WTC11 (cell line): Measurements from ENCODE around the gene COLEC12. TPM values are rescaled to one million over a fixed set of nuclear protein-coding genes. Genes with fewer than 3 reads are reported as not detected.

Source experiments
- ATAC-seq: fragments of 200-7000 bp; cut with Tn5 transposase; 2 replicates; pipeline ENCODE4 v1.10.0; 2021; ENCODE audit warnings: mild to moderate bottlenecking, moderate library complexity
- CTCF ChIA-PET: fragments of 300-600 bp; sonication (Branson Sonifier 250); formaldehyde crosslinking; loops from one replicate; lab custom pipeline; 2021; ENCODE audit warnings: antibody characterized with exemption; lab: Charles Lee
- POLR2A ChIA-PET: fragments of 350-600 bp; sonication (Branson Sonifier 250); formaldehyde crosslinking; loops from one replicate; lab custom pipeline; 2021; ENCODE audit warnings: antibody characterized with exemption; lab: Charles Lee
- DNase-seq: peaks from one replicate; pipeline ENCODE4 v3.0.0; 2021; ENCODE audit warnings: low spot score
- H3K27ac Mint-ChIP-seq: 2 replicates; pipeline ENCODE4 v1.8.0; 2021; ENCODE audit warnings: mixed read lengths
- H3K27me3 Mint-ChIP-seq: 2 replicates; pipeline ENCODE4 v1.8.0; 2021; ENCODE audit warnings: low read depth, mild to moderate bottlenecking, moderate library complexity, mixed read lengths
- H3K36me3 Mint-ChIP-seq: 2 replicates; pipeline ENCODE4 v1.8.0; 2021; ENCODE audit warnings: mixed read lengths
- H3K4me1 Mint-ChIP-seq: 2 replicates; pipeline ENCODE4 v1.8.0; 2022; ENCODE audit warnings: mixed read lengths
- H3K4me3 Mint-ChIP-seq: 2 replicates; pipeline ENCODE4 v1.8.0; 2021; ENCODE audit warnings: mild to moderate bottlenecking, moderate library complexity, mixed read lengths
- H3K9me3 Mint-ChIP-seq: 2 replicates; pipeline ENCODE4 v1.8.0; 2021; ENCODE audit warnings: mixed read lengths
- CREB1 ChIP-seq: sonication (generic); formaldehyde crosslinking; IDR thresholded peaks from 2 replicates; pipeline ENCODE4 v1.8.0; 2023; ENCODE audit warnings: mild to moderate bottlenecking, missing genetic modification reagents
- CREM ChIP-seq: sonication (generic); formaldehyde crosslinking; IDR thresholded peaks from 2 replicates; pipeline ENCODE4 v1.8.1; 2022; ENCODE audit warnings: mild to moderate bottlenecking, missing genetic modification reagents, moderate library complexity
- ELF4 ChIP-seq: sonication (generic); formaldehyde crosslinking; IDR thresholded peaks from 2 replicates; pipeline ENCODE4 v1.8.1; 2022; ENCODE audit warnings: low read depth, mild to moderate bottlenecking, moderate library complexity, missing genetic modification reagents
- ETV6 ChIP-seq: sonication (generic); formaldehyde crosslinking; IDR thresholded peaks from 2 replicates; pipeline ENCODE4 v1.8.1; 2022; ENCODE audit warnings: mild to moderate bottlenecking, missing genetic modification reagents
- GTF2I ChIP-seq: fragments of 250-450 bp; sonication (Bioruptor Pico); conservative IDR thresholded peaks from 2 replicates; pipeline ENCODE4 v1.4.0; 2021; ENCODE audit warnings: mild to moderate bottlenecking
- IRF2 ChIP-seq: sonication (generic); formaldehyde crosslinking; IDR thresholded peaks from 2 replicates; pipeline ENCODE4 v1.8.0; 2022; ENCODE audit warnings: low read depth, missing genetic modification reagents, borderline replicate concordance
- JAZF1 ChIP-seq: fragments of 250-450 bp; sonication (Bioruptor Pico); IDR thresholded peaks from 2 replicates; pipeline ENCODE4 v1.9.0; 2021; ENCODE audit warnings: moderate library complexity, mild to moderate bottlenecking, inconsistent platforms
- NFATC4 ChIP-seq: fragments of 250-450 bp; sonication (Bioruptor Pico); IDR thresholded peaks from 2 replicates; pipeline ENCODE4 v1.9.0; 2021; ENCODE audit warnings: mild to moderate bottlenecking
- NR1H2 ChIP-seq: sonication (generic); formaldehyde crosslinking; IDR thresholded peaks from 2 replicates; pipeline ENCODE4 v1.9.0; 2021; ENCODE audit warnings: mild to moderate bottlenecking, moderate library complexity, missing genetic modification reagents
- RELA ChIP-seq: sonication (generic); formaldehyde crosslinking; IDR thresholded peaks from 2 replicates; pipeline ENCODE4 v1.8.1; 2022; ENCODE audit warnings: missing genetic modification reagents, mild to moderate bottlenecking, borderline replicate concordance
- RORB ChIP-seq: fragments of 250-450 bp; sonication (Bioruptor Pico); IDR thresholded peaks from 2 replicates; pipeline ENCODE4 v1.9.0; 2021; ENCODE audit warnings: mild to moderate bottlenecking
- SMAD4 ChIP-seq: sonication (generic); formaldehyde crosslinking; IDR thresholded peaks from 2 replicates; pipeline ENCODE4 v1.8.0; 2022; ENCODE audit warnings: mild to moderate bottlenecking, missing genetic modification reagents
- TCF7 ChIP-seq: sonication (generic); formaldehyde crosslinking; IDR thresholded peaks from 2 replicates; pipeline ENCODE4 v1.8.0; 2022; ENCODE audit warnings: mild to moderate bottlenecking, low read depth, missing genetic modification reagents, moderate library complexity
- total RNA-seq: library from RNA; stranded (reverse); gene quantifications from 3 replicates; pipeline ENCODE4 v1.2.3, GENCODE V29; 2021
- TF ChIP-seq, protein P1 (sequence below): fragments of 250-450 bp; sonication (Bioruptor Pico); IDR thresholded peaks from 2 replicates; pipeline ENCODE4 v1.8.0; 2021; ENCODE audit warnings: mild to moderate bottlenecking
- TF ChIP-seq, protein P2 (sequence below): fragments of 200-600 bp; IDR thresholded peaks from 2 replicates; pipeline ENCODE4 v1.8.0; 2022; ENCODE audit warnings: antibody characterized with exemption
- TF ChIP-seq, protein P3 (sequence below): sonication (generic); formaldehyde crosslinking; IDR thresholded peaks from 2 replicates; pipeline ENCODE4 v1.8.1; 2022; ENCODE audit warnings: low read depth, missing genetic modification reagents, borderline replicate concordance
- TF ChIP-seq, protein P4 (sequence below): sonication (generic); formaldehyde crosslinking; IDR thresholded peaks from 2 replicates; pipeline ENCODE4 v1.8.0; 2022; ENCODE audit warnings: mild to moderate bottlenecking, missing genetic modification reagents
- TF ChIP-seq, protein P5 (sequence below): sonication (generic); formaldehyde crosslinking; IDR thresholded peaks from 2 replicates; pipeline ENCODE4 v1.8.0; 2022; ENCODE audit warnings: mild to moderate bottlenecking, missing genetic modification reagents
- TF ChIP-seq, protein P6 (sequence below): sonication (generic); formaldehyde crosslinking; IDR thresholded peaks from 2 replicates; pipeline ENCODE4 v1.8.0; 2022; ENCODE audit warnings: missing genetic modification reagents
- TF ChIP-seq, protein P7 (sequence below): sonication (generic); formaldehyde crosslinking; IDR thresholded peaks from 2 replicates; pipeline ENCODE4 v1.8.1; 2022; ENCODE audit warnings: low read depth, mild to moderate bottlenecking, moderate library complexity, missing genetic modification reagents, borderline replicate concordance
- TF ChIP-seq, protein P8 (sequence below): fragments of 250-450 bp; sonication (Bioruptor Pico); IDR thresholded peaks from 2 replicates; pipeline ENCODE4 v1.9.0; 2021; ENCODE audit warnings: moderate library complexity, mild to moderate bottlenecking, inconsistent platforms, borderline replicate concordance
- TF ChIP-seq, protein P9 (sequence below): fragments of 250-450 bp; sonication (Bioruptor Pico); IDR thresholded peaks from 2 replicates; pipeline ENCODE4 v1.9.0; 2021; ENCODE audit warnings: mild to moderate bottlenecking

Gene COLEC12
- total RNA-seq, 1 experiment from 2014 or later = 0.48 TPM

DNA sequence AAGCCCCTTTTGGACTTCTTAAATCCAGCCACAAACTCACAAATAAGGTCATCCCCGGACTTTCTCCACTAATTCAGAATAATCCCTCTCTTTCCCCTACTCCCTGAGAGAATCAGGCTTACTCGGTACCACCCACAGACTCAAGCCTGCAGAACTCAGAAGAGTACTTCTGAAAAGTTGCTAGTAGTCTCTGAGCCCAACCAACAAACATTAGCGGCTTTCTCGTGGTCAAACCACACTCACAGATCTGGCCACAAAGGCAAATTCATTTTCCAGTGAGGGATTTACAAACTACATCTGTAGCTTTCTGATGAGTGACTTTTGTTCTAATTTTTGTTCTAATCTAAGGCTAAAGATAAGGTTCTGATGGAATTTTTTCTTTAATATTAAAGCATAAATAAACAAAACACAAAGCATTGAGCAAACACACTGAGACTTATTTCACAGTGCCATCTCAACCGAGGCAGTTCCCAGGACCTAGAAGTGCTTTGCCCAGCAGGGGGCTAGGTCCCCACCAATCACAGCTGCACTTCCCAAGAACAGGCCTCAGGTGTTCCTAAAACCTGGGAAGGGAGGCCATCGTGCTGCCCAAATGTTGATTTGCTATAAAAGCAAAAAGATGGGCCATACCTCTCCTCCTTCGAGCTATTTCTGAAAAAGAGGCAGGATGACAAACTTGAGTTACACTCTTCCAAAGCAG lies 110.7 kb downstream of the COLEC12 start (continued):
- TF ChIP-seq, protein P1, sequence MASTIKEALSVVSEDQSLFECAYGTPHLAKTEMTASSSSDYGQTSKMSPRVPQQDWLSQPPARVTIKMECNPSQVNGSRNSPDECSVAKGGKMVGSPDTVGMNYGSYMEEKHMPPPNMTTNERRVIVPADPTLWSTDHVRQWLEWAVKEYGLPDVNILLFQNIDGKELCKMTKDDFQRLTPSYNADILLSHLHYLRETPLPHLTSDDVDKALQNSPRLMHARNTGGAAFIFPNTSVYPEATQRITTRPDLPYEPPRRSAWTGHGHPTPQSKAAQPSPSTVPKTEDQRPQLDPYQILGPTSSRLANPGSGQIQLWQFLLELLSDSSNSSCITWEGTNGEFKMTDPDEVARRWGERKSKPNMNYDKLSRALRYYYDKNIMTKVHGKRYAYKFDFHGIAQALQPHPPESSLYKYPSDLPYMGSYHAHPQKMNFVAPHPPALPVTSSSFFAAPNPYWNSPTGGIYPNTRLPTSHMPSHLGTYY (CRISPR knock-in tag) = no peak
- TF ChIP-seq CREM (CRISPR knock-in tag) (no peak), RELA (CRISPR knock-in tag) (no peak), IRF2 (CRISPR knock-in tag) (no peak), NR1H2 (CRISPR knock-in tag) (no peak)
- TF ChIP-seq, protein P2, sequence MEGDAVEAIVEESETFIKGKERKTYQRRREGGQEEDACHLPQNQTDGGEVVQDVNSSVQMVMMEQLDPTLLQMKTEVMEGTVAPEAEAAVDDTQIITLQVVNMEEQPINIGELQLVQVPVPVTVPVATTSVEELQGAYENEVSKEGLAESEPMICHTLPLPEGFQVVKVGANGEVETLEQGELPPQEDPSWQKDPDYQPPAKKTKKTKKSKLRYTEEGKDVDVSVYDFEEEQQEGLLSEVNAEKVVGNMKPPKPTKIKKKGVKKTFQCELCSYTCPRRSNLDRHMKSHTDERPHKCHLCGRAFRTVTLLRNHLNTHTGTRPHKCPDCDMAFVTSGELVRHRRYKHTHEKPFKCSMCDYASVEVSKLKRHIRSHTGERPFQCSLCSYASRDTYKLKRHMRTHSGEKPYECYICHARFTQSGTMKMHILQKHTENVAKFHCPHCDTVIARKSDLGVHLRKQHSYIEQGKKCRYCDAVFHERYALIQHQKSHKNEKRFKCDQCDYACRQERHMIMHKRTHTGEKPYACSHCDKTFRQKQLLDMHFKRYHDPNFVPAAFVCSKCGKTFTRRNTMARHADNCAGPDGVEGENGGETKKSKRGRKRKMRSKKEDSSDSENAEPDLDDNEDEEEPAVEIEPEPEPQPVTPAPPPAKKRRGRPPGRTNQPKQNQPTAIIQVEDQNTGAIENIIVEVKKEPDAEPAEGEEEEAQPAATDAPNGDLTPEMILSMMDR = no peak
- TF ChIP-seq, protein P3, sequence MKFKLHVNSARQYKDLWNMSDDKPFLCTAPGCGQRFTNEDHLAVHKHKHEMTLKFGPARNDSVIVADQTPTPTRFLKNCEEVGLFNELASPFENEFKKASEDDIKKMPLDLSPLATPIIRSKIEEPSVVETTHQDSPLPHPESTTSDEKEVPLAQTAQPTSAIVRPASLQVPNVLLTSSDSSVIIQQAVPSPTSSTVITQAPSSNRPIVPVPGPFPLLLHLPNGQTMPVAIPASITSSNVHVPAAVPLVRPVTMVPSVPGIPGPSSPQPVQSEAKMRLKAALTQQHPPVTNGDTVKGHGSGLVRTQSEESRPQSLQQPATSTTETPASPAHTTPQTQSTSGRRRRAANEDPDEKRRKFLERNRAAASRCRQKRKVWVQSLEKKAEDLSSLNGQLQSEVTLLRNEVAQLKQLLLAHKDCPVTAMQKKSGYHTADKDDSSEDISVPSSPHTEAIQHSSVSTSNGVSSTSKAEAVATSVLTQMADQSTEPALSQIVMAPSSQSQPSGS (CRISPR knock-in tag) = no peak
- TF ChIP-seq, protein P4, sequence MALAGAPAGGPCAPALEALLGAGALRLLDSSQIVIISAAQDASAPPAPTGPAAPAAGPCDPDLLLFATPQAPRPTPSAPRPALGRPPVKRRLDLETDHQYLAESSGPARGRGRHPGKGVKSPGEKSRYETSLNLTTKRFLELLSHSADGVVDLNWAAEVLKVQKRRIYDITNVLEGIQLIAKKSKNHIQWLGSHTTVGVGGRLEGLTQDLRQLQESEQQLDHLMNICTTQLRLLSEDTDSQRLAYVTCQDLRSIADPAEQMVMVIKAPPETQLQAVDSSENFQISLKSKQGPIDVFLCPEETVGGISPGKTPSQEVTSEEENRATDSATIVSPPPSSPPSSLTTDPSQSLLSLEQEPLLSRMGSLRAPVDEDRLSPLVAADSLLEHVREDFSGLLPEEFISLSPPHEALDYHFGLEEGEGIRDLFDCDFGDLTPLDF (CRISPR knock-in tag) = no peak

DNA sequence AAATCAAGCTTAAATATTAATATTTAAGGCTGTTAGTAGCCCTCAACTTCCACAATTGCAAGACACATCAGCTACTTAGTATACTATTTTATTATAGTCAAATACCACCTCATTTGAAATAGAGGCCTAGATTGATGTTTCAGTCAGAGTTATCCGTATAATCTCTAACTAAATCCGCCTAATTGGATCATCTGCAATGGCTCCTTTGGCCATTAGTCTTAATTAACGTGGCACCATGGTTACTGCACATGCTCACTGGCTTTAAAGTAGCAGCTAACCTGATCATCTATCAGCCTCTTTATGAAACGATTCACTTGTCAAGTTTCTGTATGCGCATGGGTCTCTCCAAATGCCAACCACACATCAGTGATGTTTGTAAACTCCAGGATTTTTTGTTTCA lies 112.3 kb downstream of the COLEC12 start:
- Mint-ChIP-seq H3K4me1 (0 out of 2 replicates have a peak, but pooled peaks cover 8% of the 10 kb centered on the region), H3K9me3 (peaks cover 8% of the 10 kb centered on the region), H3K36me3 (no peaks in the 10 kb centered on the region), H3K27me3 (no peaks in the 10 kb centered on the region; the same call in 1 of the 2 replicates), H3K27ac (no peak overlapping the region), H3K4me3 (no peak overlapping the region)
- DNase-seq = no peak
- ChIA-PET POLR2A (no interaction called here), CTCF (interaction anchor here (1.2 kb wide), 1 partner anchor 90 kb away, joined by 3 read pairs; no protein-coding TSS in a partner anchor)
- ATAC-seq = no peak
- TF ChIP-seq, protein P5, sequence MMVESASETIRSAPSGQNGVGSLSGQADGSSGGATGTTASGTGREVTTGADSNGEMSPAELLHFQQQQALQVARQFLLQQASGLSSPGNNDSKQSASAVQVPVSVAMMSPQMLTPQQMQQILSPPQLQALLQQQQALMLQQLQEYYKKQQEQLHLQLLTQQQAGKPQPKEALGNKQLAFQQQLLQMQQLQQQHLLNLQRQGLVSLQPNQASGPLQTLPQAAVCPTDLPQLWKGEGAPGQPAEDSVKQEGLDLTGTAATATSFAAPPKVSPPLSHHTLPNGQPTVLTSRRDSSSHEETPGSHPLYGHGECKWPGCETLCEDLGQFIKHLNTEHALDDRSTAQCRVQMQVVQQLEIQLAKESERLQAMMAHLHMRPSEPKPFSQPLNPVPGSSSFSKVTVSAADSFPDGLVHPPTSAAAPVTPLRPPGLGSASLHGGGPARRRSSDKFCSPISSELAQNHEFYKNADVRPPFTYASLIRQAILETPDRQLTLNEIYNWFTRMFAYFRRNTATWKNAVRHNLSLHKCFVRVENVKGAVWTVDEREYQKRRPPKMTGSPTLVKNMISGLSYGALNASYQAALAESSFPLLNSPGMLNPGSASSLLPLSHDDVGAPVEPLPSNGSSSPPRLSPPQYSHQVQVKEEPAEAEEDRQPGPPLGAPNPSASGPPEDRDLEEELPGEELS (CRISPR knock-in tag) = no peak
- TF ChIP-seq RORB (CRISPR knock-in tag) (no peak), NFATC4 (CRISPR knock-in tag) (no peak), SMAD4 (CRISPR knock-in tag) (no peak), ETV6 (CRISPR knock-in tag) (no peak), GTF2I (CRISPR knock-in tag) (no peak), CREB1 (CRISPR knock-in tag) (no peak), CREM (CRISPR knock-in tag) (no peak), TCF7 (CRISPR knock-in tag) (no peak), JAZF1 (CRISPR knock-in tag) (no peak), ELF4 (CRISPR knock-in tag) (no peak)
- TF ChIP-seq, protein P6, sequence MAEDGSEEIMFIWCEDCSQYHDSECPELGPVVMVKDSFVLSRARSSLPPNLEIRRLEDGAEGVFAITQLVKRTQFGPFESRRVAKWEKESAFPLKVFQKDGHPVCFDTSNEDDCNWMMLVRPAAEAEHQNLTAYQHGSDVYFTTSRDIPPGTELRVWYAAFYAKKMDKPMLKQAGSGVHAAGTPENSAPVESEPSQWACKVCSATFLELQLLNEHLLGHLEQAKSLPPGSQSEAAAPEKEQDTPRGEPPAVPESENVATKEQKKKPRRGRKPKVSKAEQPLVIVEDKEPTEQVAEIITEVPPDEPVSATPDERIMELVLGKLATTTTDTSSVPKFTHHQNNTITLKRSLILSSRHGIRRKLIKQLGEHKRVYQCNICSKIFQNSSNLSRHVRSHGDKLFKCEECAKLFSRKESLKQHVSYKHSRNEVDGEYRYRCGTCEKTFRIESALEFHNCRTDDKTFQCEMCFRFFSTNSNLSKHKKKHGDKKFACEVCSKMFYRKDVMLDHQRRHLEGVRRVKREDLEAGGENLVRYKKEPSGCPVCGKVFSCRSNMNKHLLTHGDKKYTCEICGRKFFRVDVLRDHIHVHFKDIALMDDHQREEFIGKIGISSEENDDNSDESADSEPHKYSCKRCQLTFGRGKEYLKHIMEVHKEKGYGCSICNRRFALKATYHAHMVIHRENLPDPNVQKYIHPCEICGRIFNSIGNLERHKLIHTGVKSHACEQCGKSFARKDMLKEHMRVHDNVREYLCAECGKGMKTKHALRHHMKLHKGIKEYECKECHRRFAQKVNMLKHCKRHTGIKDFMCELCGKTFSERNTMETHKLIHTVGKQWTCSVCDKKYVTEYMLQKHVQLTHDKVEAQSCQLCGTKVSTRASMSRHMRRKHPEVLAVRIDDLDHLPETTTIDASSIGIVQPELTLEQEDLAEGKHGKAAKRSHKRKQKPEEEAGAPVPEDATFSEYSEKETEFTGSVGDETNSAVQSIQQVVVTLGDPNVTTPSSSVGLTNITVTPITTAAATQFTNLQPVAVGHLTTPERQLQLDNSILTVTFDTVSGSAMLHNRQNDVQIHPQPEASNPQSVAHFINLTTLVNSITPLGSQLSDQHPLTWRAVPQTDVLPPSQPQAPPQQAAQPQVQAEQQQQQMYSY (CRISPR knock-in tag) = no peak
- TF ChIP-seq, protein P7, sequence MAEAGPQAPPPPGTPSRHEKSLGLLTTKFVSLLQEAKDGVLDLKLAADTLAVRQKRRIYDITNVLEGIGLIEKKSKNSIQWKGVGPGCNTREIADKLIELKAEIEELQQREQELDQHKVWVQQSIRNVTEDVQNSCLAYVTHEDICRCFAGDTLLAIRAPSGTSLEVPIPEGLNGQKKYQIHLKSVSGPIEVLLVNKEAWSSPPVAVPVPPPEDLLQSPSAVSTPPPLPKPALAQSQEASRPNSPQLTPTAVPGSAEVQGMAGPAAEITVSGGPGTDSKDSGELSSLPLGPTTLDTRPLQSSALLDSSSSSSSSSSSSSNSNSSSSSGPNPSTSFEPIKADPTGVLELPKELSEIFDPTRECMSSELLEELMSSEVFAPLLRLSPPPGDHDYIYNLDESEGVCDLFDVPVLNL (CRISPR knock-in tag) = no peak
- TF ChIP-seq, protein P8, sequence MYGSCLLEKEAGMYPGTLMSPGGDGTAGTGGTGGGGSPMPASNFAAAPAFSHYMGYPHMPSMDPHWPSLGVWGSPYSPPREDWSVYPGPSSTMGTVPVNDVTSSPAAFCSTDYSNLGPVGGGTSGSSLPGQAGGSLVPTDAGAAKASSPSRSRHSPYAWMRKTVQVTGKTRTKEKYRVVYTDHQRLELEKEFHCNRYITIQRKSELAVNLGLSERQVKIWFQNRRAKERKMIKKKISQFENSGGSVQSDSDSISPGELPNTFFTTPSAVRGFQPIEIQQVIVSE = no peak
- TF ChIP-seq, protein P9, sequence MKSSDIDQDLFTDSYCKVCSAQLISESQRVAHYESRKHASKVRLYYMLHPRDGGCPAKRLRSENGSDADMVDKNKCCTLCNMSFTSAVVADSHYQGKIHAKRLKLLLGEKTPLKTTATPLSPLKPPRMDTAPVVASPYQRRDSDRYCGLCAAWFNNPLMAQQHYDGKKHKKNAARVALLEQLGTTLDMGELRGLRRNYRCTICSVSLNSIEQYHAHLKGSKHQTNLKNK = no peak
